ENCODE data around the gene ATAT1.

The ATAT1 gene

DNA sequence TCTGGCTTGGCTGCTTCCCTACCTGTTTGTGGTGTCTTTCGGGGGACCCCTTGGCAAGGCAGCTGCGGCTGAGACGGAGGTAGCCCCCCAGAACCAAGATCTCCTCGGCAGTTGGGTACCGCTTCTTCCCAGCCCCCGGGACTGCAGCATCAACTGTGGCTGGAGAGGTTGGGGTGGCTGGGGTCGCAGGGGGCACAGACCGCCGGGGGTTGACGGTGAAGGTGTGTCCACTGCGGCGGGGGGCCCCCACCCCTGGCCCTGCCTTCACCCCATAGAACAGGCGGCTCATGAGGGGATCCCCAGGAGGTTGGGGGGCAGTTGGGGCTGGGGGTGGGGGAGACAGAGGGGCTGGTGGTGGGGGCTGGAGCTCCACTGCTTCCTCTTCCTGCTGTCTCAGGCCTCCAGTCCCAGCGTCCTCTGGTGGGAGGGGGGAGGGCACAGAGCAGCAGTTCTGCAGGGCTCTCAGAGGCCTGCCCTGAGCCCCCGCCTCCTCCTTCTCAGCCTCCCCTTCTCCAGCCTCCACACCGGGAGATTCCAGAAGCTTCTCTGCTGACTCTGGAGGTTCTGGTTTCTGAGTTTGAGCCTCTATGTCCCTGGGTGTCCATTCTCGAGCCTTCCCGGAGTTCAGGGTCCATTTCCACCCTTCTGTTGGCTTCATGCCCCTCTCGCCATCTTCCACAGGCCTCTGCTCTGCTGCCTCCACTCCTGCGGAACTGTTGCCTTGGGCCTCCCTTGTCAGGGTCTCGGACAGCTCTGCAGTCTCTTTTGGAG lies 57.9 kb downstream of the ATAT1 start:
- DNase-seq (ENCODE audit: low read depth): no peak

DNA sequence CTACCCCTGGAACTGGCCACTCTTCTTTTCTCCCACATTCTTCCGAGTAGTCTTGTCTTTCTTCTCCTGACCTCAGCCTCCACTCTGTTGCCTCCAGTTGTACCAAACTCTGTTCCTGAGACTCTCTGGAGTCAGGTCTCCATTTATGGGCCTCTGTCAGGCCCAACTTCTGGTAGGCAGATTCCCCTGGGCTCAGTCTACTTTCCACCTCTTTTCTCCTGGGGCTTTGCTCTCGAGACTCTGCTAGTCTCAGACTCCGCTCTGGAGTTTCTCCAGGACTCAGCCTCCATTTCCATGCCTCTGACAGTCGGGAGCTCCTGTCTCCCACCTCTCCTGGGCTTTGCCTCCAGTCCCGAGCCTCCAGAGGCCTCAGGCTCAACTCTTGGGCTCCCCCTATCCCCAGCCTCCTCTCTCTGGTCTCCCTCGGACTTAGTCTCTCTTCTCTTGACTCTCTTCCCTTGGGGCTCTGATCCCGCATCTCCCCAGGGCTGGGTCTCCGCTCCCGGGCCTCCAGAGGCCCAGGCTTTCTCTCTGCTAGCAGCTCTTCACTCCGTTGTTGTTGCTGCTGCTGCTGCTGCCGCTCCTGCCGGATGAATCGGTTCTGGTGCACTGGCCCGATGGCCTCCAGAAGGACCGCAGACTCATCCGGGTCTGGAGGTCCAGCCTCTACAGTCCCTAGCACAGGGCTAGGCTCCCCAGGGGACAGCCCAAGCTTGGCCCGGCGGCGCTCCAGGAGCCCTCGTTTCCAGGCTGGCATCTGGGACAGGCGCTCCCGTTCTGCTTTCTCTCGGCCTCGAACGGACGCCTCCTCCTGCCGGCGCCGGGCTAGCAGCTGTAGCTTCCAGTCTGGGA lies 58.7 kb downstream of the ATAT1 start:
- no peak for DNase-seq (ENCODE audit: low read depth)

DNA sequence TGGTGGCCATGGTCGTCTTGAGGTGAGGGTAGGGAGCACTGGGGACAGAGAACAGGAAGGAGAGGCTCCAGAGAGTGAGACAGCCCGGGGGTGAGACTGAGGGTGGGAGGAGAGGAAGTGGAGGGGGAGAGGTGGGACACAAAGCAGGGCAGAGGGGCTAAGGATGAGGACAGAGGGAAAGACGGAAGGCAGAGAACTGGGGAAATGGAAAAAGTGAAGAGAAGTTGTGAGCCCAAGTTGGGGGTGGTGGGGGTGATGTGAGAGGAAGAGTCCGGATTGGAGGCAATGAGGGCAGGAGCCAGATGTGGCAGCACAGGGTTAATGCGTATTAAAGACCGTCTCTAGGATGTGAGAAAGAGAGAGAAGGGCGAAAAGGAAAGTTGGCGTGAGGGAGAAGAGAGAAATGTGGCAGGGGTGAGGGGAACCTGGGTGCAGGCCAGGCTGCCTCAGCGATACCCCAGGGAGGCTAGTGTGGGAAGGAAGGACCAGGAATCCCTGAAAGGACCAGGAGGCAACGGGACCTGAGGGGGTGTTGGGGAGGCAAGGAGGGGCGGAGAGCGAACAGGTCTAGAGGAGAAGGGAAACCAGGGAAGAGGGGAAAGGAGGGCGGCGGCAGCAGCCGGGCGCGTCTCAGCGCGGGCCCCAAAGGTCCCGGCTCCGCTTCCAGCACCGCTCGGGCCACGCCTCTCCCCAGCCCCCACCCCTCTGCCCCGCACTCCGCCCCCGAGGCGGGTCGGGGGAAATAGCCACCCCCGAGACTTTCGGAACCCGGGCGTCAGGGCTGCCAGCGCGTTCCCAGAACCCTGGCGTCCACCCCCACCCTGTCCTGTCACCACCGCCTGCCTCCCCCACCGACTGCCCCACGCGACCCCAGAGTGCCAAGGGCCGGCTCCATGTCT lies 59.6 kb downstream of the ATAT1 start, which contains the start of gene PPP1R18:
PPP1R18 (minus strand) TSS at position 637 of the 899 bp plus-strand sequence; CDS start at position 10, 627 bp downstream.
- peak; percentile 78 for DNase-seq (ENCODE audit: low read depth)

DNA sequence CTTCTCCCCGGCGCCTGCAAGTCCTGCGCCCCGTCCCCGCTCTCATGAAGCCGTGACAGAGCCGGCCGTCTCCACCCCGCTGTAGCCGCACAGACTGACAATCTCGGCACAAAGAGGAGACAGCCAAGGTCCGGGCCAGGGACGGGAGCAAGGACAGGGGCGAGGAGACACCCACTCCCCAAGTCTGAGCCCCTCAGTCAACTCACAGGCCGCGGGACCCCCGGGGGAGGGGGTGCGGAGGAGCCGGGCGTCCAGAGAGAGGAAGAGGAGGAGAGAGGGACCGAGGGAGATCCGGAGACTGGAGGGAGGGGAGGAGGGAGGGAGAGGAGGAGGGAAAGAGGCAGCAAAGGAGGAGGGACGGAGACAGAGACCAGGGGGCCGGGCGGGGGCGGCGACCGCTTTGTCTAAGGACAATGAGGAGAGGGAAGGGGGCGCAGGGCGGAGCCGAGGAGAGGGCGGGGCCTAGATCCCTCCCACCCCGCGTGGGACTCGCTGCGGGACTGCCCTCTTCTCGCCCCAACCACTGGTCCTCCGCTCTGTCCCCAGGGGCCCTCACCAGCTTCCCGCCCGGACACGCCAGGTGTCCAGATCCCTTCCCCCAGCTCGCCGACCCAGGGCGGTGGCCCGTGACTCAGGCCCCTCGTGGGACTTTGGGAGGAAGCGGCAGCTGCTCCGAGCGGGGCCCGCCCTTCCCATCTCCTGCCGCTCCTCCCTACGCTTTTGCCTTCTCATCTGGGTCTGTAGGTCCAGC lies 60.4 kb downstream of the ATAT1 start:
- DNase-seq (ENCODE audit: low read depth): peak; percentile 73

GRCh38 chr6:30687659-30688431 lies 61.2 kb downstream of the ATAT1 start:
- no peak for DNase-seq (ENCODE audit: low read depth)

- DNase-seq (ENCODE audit: low read depth): no peak
Measured at GRCh38 chr6:30688569-30688968, 61.9 kb downstream of the ATAT1 start.

GRCh38 chr6:30689022-30689865 lies 62.6 kb downstream of the ATAT1 start:
- DNase-seq (ENCODE audit: low read depth): no peak

GRCh38 chr6:30689985-30690384 lies 63.3 kb downstream of the ATAT1 start:
- no peak for DNase-seq (ENCODE audit: low read depth)

GRCh38 chr6:30690403-30691207 lies 63.9 kb downstream of the ATAT1 start, which contains the start of gene NRM:
Gene NRM (minus strand): TSS chr6:30690984. CDS start chr6:30690974, 10 bp downstream.
- peak; percentile 47 for DNase-seq (ENCODE audit: low read depth)

DNA sequence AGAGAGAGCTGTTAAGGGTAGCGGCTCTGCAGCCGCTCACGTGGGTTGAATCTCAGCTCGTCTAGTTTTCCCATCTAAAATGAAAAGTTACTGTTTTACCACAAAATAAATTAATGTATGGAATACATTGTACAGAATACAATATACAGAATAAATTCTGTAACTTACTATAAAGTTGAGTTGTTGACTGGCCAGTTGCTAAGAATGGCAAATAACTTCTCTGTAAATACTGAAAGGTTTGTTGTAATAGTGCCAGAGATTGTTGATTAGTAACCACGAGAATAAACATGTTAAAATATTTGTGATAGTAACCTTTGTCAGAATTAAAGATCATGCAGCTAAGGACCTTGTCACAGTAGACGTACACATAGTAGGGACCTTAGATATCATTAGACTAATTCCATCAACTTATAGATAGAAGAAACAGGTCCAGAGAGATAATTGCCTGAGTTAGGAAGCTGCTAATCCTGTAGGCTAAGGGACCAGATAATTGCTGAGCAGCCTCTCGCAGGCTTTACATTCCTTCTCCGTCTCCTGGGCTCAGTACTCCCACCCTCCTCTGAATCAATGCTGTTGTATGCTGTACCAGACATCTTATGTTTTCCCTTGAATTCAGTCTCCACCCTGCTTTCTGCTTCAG lies 64.7 kb downstream of the ATAT1 start:
- DNase-seq (ENCODE audit: low read depth): no peak
